CD4-positive, alpha-beta T cell (primary cell): ENCODE results near the gene GRIA3. TPM values are rescaled to one million over a fixed set of nuclear protein-coding genes. Genes with fewer than 3 reads are reported as not detected.

Experiments
- ATAC-seq: fragments of 200-7000 bp; cut with Tn5 transposase; one replicate; pipeline ENCODE4 v1.10.0; 2022; ENCODE audit warnings: mild to moderate bottlenecking; ENCODE audit not compliant: poor library complexity
- CTCF ChIA-PET: fragments of 350-600 bp; sonication (Branson Sonifier 250); formaldehyde crosslinking; loops from one replicate; lab custom pipeline; 2021; ENCODE audit warnings: antibody characterized with exemption, inconsistent platforms; lab: Charles Lee
- POLR2A ChIA-PET: fragments of 350-600 bp; sonication (Branson Sonifier 250); formaldehyde crosslinking; loops from one replicate; lab custom pipeline; 2021; ENCODE audit warnings: antibody characterized with exemption, inconsistent platforms; lab: Charles Lee
- DNase-seq, 14 experiments: peaks; one replicate each; pipeline ENCODE4 v3.0.0-alpha.2; 2013 to 2020; ENCODE audit warnings: mixed read lengths in 2 of 14
- H3K27ac ChIP-seq, 2 donors: one replicate each; pipeline versions ENCODE4 v1.5.1 to v1.7.0; 2013; ENCODE audit warnings: low read length in 2 of 2, low read depth in 1 of 2, mild to moderate bottlenecking in 1 of 2
- H3K27me3 ChIP-seq, 2 experiments: 1 replicate in 1 of 2; 2 replicates in 1 of 2; pipeline versions ENCODE4 v1.6.1 to v1.7.0; 2013; ENCODE audit warnings: low read length in 2 of 2, control low read depth in 1 of 2, mild to moderate bottlenecking in 1 of 2, moderate library complexity in 1 of 2; ENCODE audit not compliant: insufficient read depth in 2 of 2, control insufficient read depth in 1 of 2
- H3K36me3 ChIP-seq: one replicate; pipeline ENCODE4 v1.6.1; 2013; ENCODE audit warnings: low read length, control low read depth; ENCODE audit not compliant: insufficient read depth
- H3K4me1 ChIP-seq: one replicate; pipeline ENCODE4 v1.6.1; 2013; ENCODE audit warnings: low read length, control low read depth; ENCODE audit not compliant: insufficient read depth
- H3K4me3 ChIP-seq: one replicate; pipeline ENCODE4 v1.5.1; 2013; ENCODE audit warnings: mild to moderate bottlenecking, low read length, moderate library complexity
- H3K9me3 ChIP-seq, 2 experiments: 1 replicate in 1 of 2; 2 replicates in 1 of 2; pipeline versions ENCODE4 v1.6.1 to v1.7.0; 2013; ENCODE audit warnings: low read length in 2 of 2, mild to moderate bottlenecking in 2 of 2, control low read depth in 1 of 2, moderate library complexity in 1 of 2; ENCODE audit not compliant: control insufficient read depth in 1 of 2, insufficient read depth in 1 of 2
- H3K27ac Mint-ChIP-seq: one replicate; pipeline ENCODE4 v1.8.0; 2020; ENCODE audit warnings: mixed read lengths
- H3K27me3 Mint-ChIP-seq: one replicate; pipeline ENCODE4 v1.8.0; 2021; ENCODE audit warnings: mixed read lengths
- H3K36me3 Mint-ChIP-seq: one replicate; pipeline ENCODE4 v1.8.0; 2021; ENCODE audit warnings: low read depth, mixed read lengths
- H3K4me1 Mint-ChIP-seq: one replicate; pipeline ENCODE4 v1.8.0; 2021; ENCODE audit warnings: low read depth, mixed read lengths
- H3K4me3 Mint-ChIP-seq: one replicate; pipeline ENCODE4 v1.8.0; 2020; ENCODE audit warnings: mild to moderate bottlenecking, mixed read lengths
- H3K9me3 Mint-ChIP-seq: one replicate; pipeline ENCODE4 v1.8.0; 2020; ENCODE audit warnings: mixed read lengths
- CTCF ChIP-seq: fragments of 200-600 bp; IDR thresholded peaks from one replicate; pipeline ENCODE4 v1.8.0; 2022; ENCODE audit warnings: antibody characterized with exemption, mild to moderate bottlenecking
- intact Hi-C, 2 experiments: fragments of 100-400 bp; cut with DNase I in 1 of 2; cut with micrococcal nuclease in 1 of 2; formaldehyde crosslinking; loops; one replicate each; pipeline versions ENCODE4 v1.15.1 to v1.9.0; 2023 to 2025; cut with DNase I, micrococcal nuclease
- total RNA-seq, 174 experiments: library from RNA in 2 of 174; stranded (reverse) in 2 of 174; gene quantifications; one replicate each; pipeline ENCODE4 v1.2.3 and lab custom pipeline; 2021 to 2026

GRIA3 gene
- total RNA-seq, 2 experiments from 2014 or later = not detected

GRCh38 chrX:123308658-123309057 lies 124.6 kb downstream of the GRIA3 start:
- no peaks in the 10 kb centered on the region for H3K36me3 ChIP-seq
- Mint-ChIP-seq H3K9me3 (no peaks in the 10 kb centered on the region), H3K4me1 (no peaks in the 10 kb centered on the region), H3K4me3 (no peak overlapping the region), H3K36me3 (no peaks in the 10 kb centered on the region), H3K27ac (no peak overlapping the region), H3K27me3 (no peaks in the 10 kb centered on the region)
- no peaks in the 10 kb centered on the region for H3K4me1 ChIP-seq
- CTCF ChIA-PET = no interaction called here
- no peaks in the 10 kb centered on the region for H3K27me3 ChIP-seq
- ATAC-seq (no peak), DNase-seq (no peak)
- intact Hi-C loops = no loop called here
- no peak for TF ChIP-seq CTCF
- POLR2A ChIA-PET = no interaction called here
- H3K4me3 ChIP-seq = no peak overlapping the region
- no peaks in the 10 kb centered on the region for H3K9me3 ChIP-seq
- H3K27ac ChIP-seq = no peak overlapping the region

DNA sequence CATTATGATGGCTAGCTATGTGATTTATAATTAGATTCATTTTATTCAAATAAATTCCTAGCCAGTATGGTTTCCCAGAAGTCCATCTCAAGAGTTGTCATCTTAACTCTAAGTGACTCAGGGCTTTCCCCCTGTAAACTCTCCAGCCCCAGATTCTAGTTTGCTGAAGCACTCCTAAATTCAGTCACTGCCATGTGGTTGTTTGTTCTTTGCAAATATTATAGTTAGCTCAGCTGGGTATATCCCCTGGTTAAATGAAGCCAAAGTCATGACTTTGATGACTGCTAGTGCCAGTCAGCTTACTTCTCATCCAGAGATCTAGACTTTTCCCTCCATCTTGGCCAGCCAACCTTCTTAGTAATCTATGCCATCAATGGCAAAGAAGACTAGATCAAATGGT lies 126.0 kb downstream of the GRIA3 start:
- ChIA-PET CTCF (no interaction called here), POLR2A (no interaction called here)
- Mint-ChIP-seq H3K27me3 (no peaks in the 10 kb centered on the region), H3K4me1 (no peaks in the 10 kb centered on the region), H3K27ac (no peak overlapping the region), H3K36me3 (no peaks in the 10 kb centered on the region), H3K4me3 (no peak overlapping the region), H3K9me3 (no peaks in the 10 kb centered on the region)
- no peak overlapping the region for H3K4me3 ChIP-seq
- H3K9me3 ChIP-seq = no peaks in the 10 kb centered on the region
- no peak for TF ChIP-seq CTCF
- no peaks in the 10 kb centered on the region for H3K36me3 ChIP-seq
- H3K27ac ChIP-seq = no peak overlapping the region
- intact Hi-C loops = no loop called here
- H3K27me3 ChIP-seq = no peaks in the 10 kb centered on the region
- ATAC-seq = no peak
- DNase-seq = no peak
- H3K4me1 ChIP-seq = no peaks in the 10 kb centered on the region

DNA sequence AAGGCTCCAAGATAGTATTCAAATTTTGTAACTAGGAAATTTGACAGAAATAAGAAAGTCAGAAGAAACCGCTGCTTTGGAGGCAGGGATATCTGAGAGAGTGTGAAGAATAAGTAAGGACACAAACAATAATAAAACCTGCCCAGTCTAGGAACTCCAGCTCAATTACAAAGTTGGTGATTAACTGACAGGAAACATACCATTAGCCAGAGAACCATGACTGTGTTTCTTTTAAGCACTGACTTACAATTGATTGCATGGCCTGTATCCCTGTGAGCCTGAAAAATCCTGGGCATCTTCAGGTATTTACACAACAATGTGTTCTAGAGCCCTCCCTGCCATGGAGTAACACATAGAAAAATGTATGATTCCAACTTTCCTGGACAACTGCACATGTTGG lies 127.4 kb downstream of the GRIA3 start:
- no peaks in the 10 kb centered on the region for H3K9me3 Mint-ChIP-seq
- DNase-seq = no peak
- Histone ChIP-seq H3K4me3 (no peak overlapping the region), H3K4me1 (no peaks in the 10 kb centered on the region), H3K27me3 (no peaks in the 10 kb centered on the region), H3K9me3 (no peaks in the 10 kb centered on the region), H3K27ac (no peak overlapping the region), H3K36me3 (no peaks in the 10 kb centered on the region)
- TF ChIP-seq CTCF = no peak
- H3K27ac Mint-ChIP-seq = no peak overlapping the region
- H3K4me1 Mint-ChIP-seq = no peaks in the 10 kb centered on the region
- no peaks in the 10 kb centered on the region for H3K36me3 Mint-ChIP-seq
- ATAC-seq = no peak
- POLR2A ChIA-PET = no interaction called here
- H3K4me3 Mint-ChIP-seq = no peak overlapping the region
- H3K27me3 Mint-ChIP-seq = no peaks in the 10 kb centered on the region
- intact Hi-C loops = no loop called here
- CTCF ChIA-PET = no interaction called here
